H1 (cell line): ENCODE measurements around the gene FAM222B. TPM values are rescaled to one million over a fixed set of nuclear protein-coding genes. Genes with fewer than 3 reads are reported as not detected.

Experiments used
- CTCF ChIA-PET: fragments of 300-600 bp; sonication (Branson Sonifier 250); formaldehyde crosslinking; loops from one replicate; lab custom pipeline; 2021; ENCODE audit not compliant: partially characterized antibody; lab: Charles Lee
- POLR2A ChIA-PET: fragments of 300-600 bp; sonication (Branson Sonifier 250); formaldehyde crosslinking; loops from one replicate; lab custom pipeline; 2021; ENCODE audit warnings: inconsistent platforms; ENCODE audit not compliant: partially characterized antibody; lab: Charles Lee
- DNase-seq, 2 experiments: peaks; one replicate each; pipeline versions ENCODE4 v3.0.0 to v3.0.0-alpha.2; 2010 to 2022; ENCODE audit warnings: low spot score in 2 of 2, low read depth in 1 of 2, mixed read lengths in 1 of 2
- FAIRE-seq: peaks from 2 replicates; lab custom pipeline; 2011; peaks lifted over from hg19 to GRCh38; lab: Jason Lieb, UNC
- H2AFZ ChIP-seq: 2 replicates; pipeline ENCODE4 v1.8.1; 2012; ENCODE audit warnings: low read length, inconsistent platforms
- H2AK5ac ChIP-seq: 2 replicates; pipeline ENCODE4 v1.6.1; 2013; ENCODE audit warnings: low read depth, low read length
- H2BK120ac ChIP-seq: replicated peaks from 2 replicates; pipeline ENCODE3; 2013; ENCODE audit warnings: low read depth, low read length, inconsistent platforms
- H2BK12ac ChIP-seq: 2 replicates; pipeline ENCODE4 v1.6.1; 2013; ENCODE audit warnings: low read depth, low read length
- H2BK15ac ChIP-seq: 2 replicates; pipeline ENCODE4 v1.6.1; 2013; ENCODE audit warnings: low read length
- H2BK20ac ChIP-seq: 2 replicates; pipeline ENCODE4 v1.6.1; 2013; ENCODE audit warnings: low read length
- H2BK5ac ChIP-seq: 2 replicates; pipeline ENCODE4 v1.6.1; 2013; ENCODE audit warnings: low read depth, low read length
- H3K14ac ChIP-seq: 2 replicates; pipeline ENCODE4 v1.6.1; 2013; ENCODE audit warnings: inconsistent platforms; ENCODE audit not compliant: insufficient read length
- H3K18ac ChIP-seq: 2 replicates; pipeline ENCODE4 v1.6.1; 2013; ENCODE audit warnings: low read length; ENCODE audit errors: extremely low read depth
- H3K23ac ChIP-seq: 2 replicates; pipeline ENCODE4 v1.6.1; 2013; ENCODE audit warnings: inconsistent platforms; ENCODE audit not compliant: insufficient read length
- H3K23me2 ChIP-seq: 2 replicates; pipeline ENCODE4 v1.6.1; 2013; ENCODE audit warnings: low read depth, low read length
- H3K27ac ChIP-seq: 2 replicates; pipeline ENCODE4 v1.6.1; 2011; ENCODE audit warnings: low read depth, low read length, inconsistent platforms
- H3K27me3 ChIP-seq, 4 experiments: replicated peaks in 1 of 4; 1 replicate in 1 of 4; 2 replicates in 3 of 4; pipeline versions ENCODE4 v1.6.1 to v1.8.1; 2011 to 2013; ENCODE audit warnings: low read length in 3 of 4, mild to moderate bottlenecking in 3 of 4, inconsistent platforms in 2 of 4, mixed read lengths in 2 of 4, moderate library complexity in 1 of 4; ENCODE audit not compliant: control insufficient read depth in 3 of 4, insufficient read depth in 3 of 4; ENCODE audit errors: extremely low read depth in 1 of 4
- H3K36me3 ChIP-seq, 4 experiments: 2 replicates each; pipeline versions ENCODE4 v1.6.1 to v1.8.1; 2011 to 2013; ENCODE audit warnings: mild to moderate bottlenecking in 4 of 4, low read length in 3 of 4, moderate library complexity in 2 of 4, control low read depth in 1 of 4, inconsistent platforms in 1 of 4; ENCODE audit not compliant: insufficient read depth in 4 of 4, control insufficient read depth in 2 of 4
- H3K4ac ChIP-seq: replicated peaks from 2 replicates; pipeline ENCODE3; 2013; ENCODE audit warnings: low read length, low read depth, mixed read lengths, inconsistent platforms; ENCODE audit not compliant: insufficient read length
- H3K4me1 ChIP-seq, 4 experiments: replicated peaks in 1 of 4; 1 replicate in 1 of 4; 2 replicates in 3 of 4; pipeline versions ENCODE4 v1.6.1 to v1.8.1; 2011 to 2013; ENCODE audit warnings: low read length in 3 of 4, inconsistent platforms in 2 of 4, mixed read lengths in 1 of 4; ENCODE audit not compliant: insufficient read depth in 4 of 4, control insufficient read depth in 3 of 4
- H3K4me2 ChIP-seq, 2 experiments: 2 replicates each; pipeline versions ENCODE4 v1.6.1 to v1.8.1; 2011 to 2013; ENCODE audit warnings: low read depth in 2 of 2, low read length in 2 of 2, control low read depth in 1 of 2, inconsistent platforms in 1 of 2, mild to moderate bottlenecking in 1 of 2; ENCODE audit not compliant: insufficient read depth in 1 of 2
- H3K4me3 ChIP-seq, 4 experiments: fragments of 200-600, 300-600 bp in 1 of 4; sonication (generic), shearing (Covaris generic), sonication (Bioruptor Twin) in 1 of 4; 2 replicates each; pipeline versions ENCODE4 v1.5.1 to v1.8.1; 2011 to 2016; ENCODE audit warnings: low read length in 4 of 4, low read depth in 3 of 4, control low read depth in 2 of 4, inconsistent platforms in 2 of 4, mild to moderate bottlenecking in 2 of 4, mixed read lengths in 1 of 4, moderate library complexity in 1 of 4; ENCODE audit not compliant: insufficient read depth in 2 of 4; ENCODE audit errors: extremely low read depth in 1 of 4
- H3K56ac ChIP-seq: replicated peaks from 2 replicates; pipeline ENCODE3; 2013; ENCODE audit warnings: low read depth, mild to moderate bottlenecking, mixed read lengths, low read length, inconsistent platforms; ENCODE audit not compliant: insufficient read length
- H3K79me1 ChIP-seq: 2 replicates; pipeline ENCODE4 v1.6.1; 2013; ENCODE audit warnings: low read depth, low read length, control low read depth
- H3K79me2 ChIP-seq, 2 experiments: 2 replicates each; pipeline versions ENCODE4 v1.6.1 to v1.8.1; 2012 to 2013; ENCODE audit warnings: low read length in 2 of 2, mild to moderate bottlenecking in 2 of 2, inconsistent platforms in 1 of 2; ENCODE audit not compliant: insufficient read depth in 2 of 2, control insufficient read depth in 1 of 2
- H3K9ac ChIP-seq, 4 experiments: replicated peaks in 1 of 4; 1 replicate in 1 of 4; 2 replicates in 3 of 4; pipeline versions ENCODE4 v1.6.1 to v1.8.1; 2011 to 2013; ENCODE audit warnings: low read depth in 3 of 4, low read length in 3 of 4, control low read depth in 2 of 4, mild to moderate bottlenecking in 2 of 4, moderate library complexity in 2 of 4, inconsistent platforms in 1 of 4; ENCODE audit errors: extremely low read depth in 1 of 4
- H3K9me3 ChIP-seq, 2 experiments: 2 replicates each; pipeline versions ENCODE4 v1.6.1 to v1.8.1; 2012 to 2013; ENCODE audit warnings: mild to moderate bottlenecking in 2 of 2, moderate library complexity in 2 of 2, control low read depth in 1 of 2, inconsistent platforms in 1 of 2, low read depth in 1 of 2, low read length in 1 of 2, mixed read lengths in 1 of 2; ENCODE audit not compliant: insufficient read depth in 2 of 2
- H4K20me1 ChIP-seq, 2 experiments: replicated peaks in 1 of 2; 2 replicates each; pipeline versions ENCODE3 to v1.8.1; 2011 to 2013; ENCODE audit warnings: inconsistent platforms in 2 of 2, low read length in 2 of 2, mild to moderate bottlenecking in 1 of 2; ENCODE audit not compliant: insufficient read depth in 2 of 2, control insufficient read depth in 1 of 2
- H4K5ac ChIP-seq: 2 replicates; pipeline ENCODE4 v1.6.1; 2013; ENCODE audit warnings: low read length, low read depth, mixed read lengths, inconsistent platforms; ENCODE audit not compliant: insufficient read length
- H4K8ac ChIP-seq: 2 replicates; pipeline ENCODE4 v1.8.0; 2013; ENCODE audit warnings: mild to moderate bottlenecking, moderate library complexity, low read length, inconsistent platforms; ENCODE audit not compliant: insufficient read depth; ENCODE audit errors: extremely low read depth
- H4K91ac ChIP-seq: replicated peaks from 2 replicates; pipeline ENCODE3; 2013; ENCODE audit warnings: low read length, mixed read lengths, inconsistent platforms; ENCODE audit not compliant: insufficient read length
- KDM4A ChIP-seq: IDR thresholded peaks from one replicate; pipeline ENCODE4 v1.7.1; 2012; ENCODE audit warnings: low read depth, mild to moderate bottlenecking, moderate library complexity, low read length, inconsistent platforms; ENCODE audit not compliant: severe bottlenecking
- RBBP5 ChIP-seq: IDR thresholded peaks from 2 replicates; pipeline ENCODE4 v1.7.1; 2012; ENCODE audit warnings: low read depth, mild to moderate bottlenecking, inconsistent platforms, low read length, moderate library complexity, borderline replicate concordance
- WGBS, 2 experiments: shearing (Covaris generic) in 1 of 2; methylation state at CpG; one replicate each; pipeline versions ENCODE4 v1.1.6 to v1.1.7; 2013 to 2015; ENCODE audit warnings: low lambda C conversion rate in 2 of 2, mixed read lengths in 2 of 2, inconsistent platforms in 1 of 2, low coverage in 1 of 2, missing lambda C conversion rate in 1 of 2; ENCODE audit not compliant: insufficient replicate concordance in 2 of 2, insufficient coverage in 1 of 2, insufficient read length in 1 of 2; ENCODE audit errors: extremely low coverage in 1 of 2, missing lambda C conversion rate in 1 of 2; 5-methylcytosine and 5-hydroxymethylcytosine counted together
- polyA plus RNA-seq, 7 experiments: library from polyadenylated mRNA; depleted of rRNA in 3 of 7; stranded (reverse) in 5 of 7; unstranded in 2 of 7; fragments of >200 nt in 5 of 7; fragments of 200-250 nt in 2 of 7; gene quantifications; 1 replicate in 5 of 7; 2 replicates in 1 of 7; 4 replicates in 1 of 7; pipeline versions ENCODE4 v1.2.1 to v1.2.3, GENCODE V29; 2011 to 2013; ENCODE audit warnings: missing spikeins in 2 of 7, mixed read lengths in 2 of 7
- total RNA-seq: library from RNA; stranded (reverse); fragmentation: NEBNext Ultra II Directional; extraction: Animal tissue kit (Norgen Biotek cat#: 25700); gene quantifications from 2 replicates; pipeline ENCODE4 v1.2.1, GENCODE V29; 2021

Gene FAM222B
- total and polyA plus RNA-seq, 2 of the 8 experiments (the other 6 are each of a cell fraction or from before 2014, with no cell fraction given): 42.1 to 81.7 TPM

DNA sequence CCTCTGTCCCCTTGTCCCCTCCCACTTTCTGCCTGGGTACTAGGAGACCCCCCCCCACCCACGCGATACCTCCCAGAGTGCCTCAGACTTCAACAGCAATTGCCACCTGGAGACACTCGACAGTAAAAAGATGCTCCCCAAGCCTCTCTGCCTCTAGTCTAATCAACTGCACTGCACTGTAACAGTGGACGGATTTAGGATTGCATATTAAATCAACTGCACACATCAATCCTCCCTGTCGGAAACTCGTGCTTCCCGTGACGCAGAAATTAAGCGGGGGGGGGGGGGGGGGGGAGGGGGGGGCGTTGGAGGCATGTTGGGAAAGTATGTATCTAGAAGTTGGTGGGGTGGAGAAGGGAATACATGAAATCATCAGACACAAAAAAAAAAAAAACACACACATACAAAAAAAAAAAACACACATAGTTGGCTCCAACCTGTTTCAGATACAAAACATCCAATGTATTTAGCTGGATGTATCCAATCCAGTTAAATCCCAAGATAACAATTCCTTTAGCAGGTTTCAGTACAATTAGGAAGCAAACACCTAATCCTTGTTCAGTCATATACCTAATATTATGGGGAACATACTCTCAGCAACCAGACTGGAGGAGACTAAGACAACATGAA lies 29.7 kb downstream of the FAM222B start:
- no peaks in the 10 kb centered on the region for H3K36me3 ChIP-seq
- H3K27ac ChIP-seq: peak overlapping the region; percentile 90; the same call in 1 of the 2 replicates
- H3K4ac ChIP-seq: peak overlapping the region; percentile 30
- H2BK5ac ChIP-seq: peak overlapping the region; percentile 90
- no peak overlapping the region for H2BK15ac ChIP-seq
- no peak overlapping the region for H2BK20ac ChIP-seq
- peaks cover 0 to 78% of the 10 kb centered on the region in 2 experiments; a peak in 2 of 4 replicates for H3K79me2 ChIP-seq
- no peak overlapping the region for H3K18ac ChIP-seq
- H2AFZ ChIP-seq: no peak overlapping the region
- H4K5ac ChIP-seq: peak overlapping the region; percentile 63
- H3K9me3 ChIP-seq: no peaks in the 10 kb centered on the region
- H3K4me1 ChIP-seq: peaks cover 2 to 7% (median 5%) of the 10 kb centered on the region in 4 experiments; a peak in 6 of 7 replicates
- H3K23ac ChIP-seq: no peak overlapping the region
- no peaks in the 10 kb centered on the region for H4K20me1 ChIP-seq
- ChIA-PET POLR2A (interaction anchor here (0.6 to 2.5 kb wide), 8 partner anchors 12 to 86 kb away, joined by 3 to 11 read pairs (median 4); partner anchors contain the start of genes FAM222B and TRAF4), CTCF (interaction anchor here (0.8 to 3.8 kb wide), 2 partner anchors 49 kb away, joined by 3 to 26 read pairs; no protein-coding TSS in a partner anchor)
- H3K56ac ChIP-seq: peak overlapping the region; percentile 23
- 5% methylated on average over 2 of the region's 10 CpGs; no CpG with 5 or more reads in 1 of the 2 experiments for WGBS, 2 experiments
- H3K4me3 ChIP-seq: peak overlapping the region; percentile 35 to 89 (median 57); a peak in 7 of 8 replicates
- H4K91ac ChIP-seq: peak overlapping the region; percentile 92
- no peak overlapping the region for H2BK12ac ChIP-seq
- FAIRE-seq (no peak), DNase-seq (no peak)
- peaks cover 2% of the 10 kb centered on the region; the same call in 1 of the 2 replicates for H3K23me2 ChIP-seq
- no peak overlapping the region for H2BK120ac ChIP-seq
- H2AK5ac ChIP-seq: no peak overlapping the region; the same call in 1 of the 2 replicates
- peak overlapping the region in 3 of 4 experiments; percentile 52 to 70 (median 69); a peak in 5 of 7 replicates for H3K9ac ChIP-seq
- H3K4me2 ChIP-seq: peak overlapping the region; percentile 62 to 80
- H3K27me3 ChIP-seq: no peaks in the 10 kb centered on the region
- H3K14ac ChIP-seq: no peak overlapping the region
- peak overlapping the region; percentile 93; the same call in 1 of the 2 replicates for H4K8ac ChIP-seq
- no peaks in the 10 kb centered on the region; the same call in 1 of the 2 replicates for H3K79me1 ChIP-seq
- TF ChIP-seq KDM4A (peak; percentile 17), RBBP5 (0 out of 2 replicates have a peak, but pooled peaks have one; percentile 44)
